CD14-positive monocyte (primary cell): Measurements from ENCODE around the gene RPS28. TPM values are rescaled to one million over a fixed set of nuclear protein-coding genes. Genes with fewer than 3 reads are reported as not detected.
A peak's percentile ranks its signal among the peaks of the same experiment; 100 is the strongest.

Experiments
- DNase-seq, 3 donors: peaks; one replicate each; pipeline ENCODE4 v3.0.0-alpha.2; 2011 to 2022
- H2AFZ ChIP-seq: 2 replicates; pipeline ENCODE4 v1.6.0; 2012; ENCODE audit warnings: mild to moderate bottlenecking, low read depth, low read length, inconsistent platforms; ENCODE audit not compliant: insufficient read depth, poor library complexity, severe bottlenecking
- H3K27ac ChIP-seq, 2 donors: 1 replicate in 1 of 2; 2 replicates in 1 of 2; pipeline ENCODE4 v1.5.1; 2012 to 2013; ENCODE audit warnings: low read length in 2 of 2, control low read depth in 1 of 2, inconsistent platforms in 1 of 2, low read depth in 1 of 2, mild to moderate bottlenecking in 1 of 2
- H3K27me3 ChIP-seq, 2 donors: one replicate each; pipeline versions ENCODE4 v1.6.0 to v1.6.1; 2011 to 2013; ENCODE audit warnings: low read length in 2 of 2; ENCODE audit not compliant: control insufficient read depth in 2 of 2, insufficient read depth in 2 of 2
- H3K36me3 ChIP-seq, 2 donors: replicated peaks in 1 of 2; 1 replicate in 1 of 2; 2 replicates in 1 of 2; pipeline versions ENCODE4 v1.5.1 to v1.6.1; 2012 to 2013; ENCODE audit warnings: low read length in 2 of 2, control low read depth in 1 of 2, inconsistent platforms in 1 of 2, mild to moderate bottlenecking in 1 of 2; ENCODE audit not compliant: insufficient read depth in 2 of 2, control insufficient read depth in 1 of 2
- H3K4me1 ChIP-seq, 2 donors: 1 replicate in 1 of 2; 2 replicates in 1 of 2; pipeline versions ENCODE4 v1.5.1 to v1.6.1; 2012 to 2013; ENCODE audit warnings: low read length in 2 of 2, control low read depth in 1 of 2, inconsistent platforms in 1 of 2, mild to moderate bottlenecking in 1 of 2, moderate library complexity in 1 of 2; ENCODE audit not compliant: insufficient read depth in 2 of 2, control insufficient read depth in 1 of 2
- H3K4me2 ChIP-seq: replicated peaks from 2 replicates; pipeline ENCODE3; 2012; ENCODE audit warnings: low read length, moderate library complexity, mild to moderate bottlenecking; ENCODE audit not compliant: poor library complexity, severe bottlenecking; ENCODE audit errors: extremely low read depth
- H3K4me3 ChIP-seq, 3 experiments: fragments of 200-600 bp in 1 of 3; sonication (generic) in 1 of 3; replicated peaks in 1 of 3; 1 replicate in 2 of 3; 2 replicates in 1 of 3; pipeline ENCODE4 v1.5.1; 2011 to 2013; ENCODE audit warnings: low read length in 3 of 3, mild to moderate bottlenecking in 3 of 3, control low read depth in 2 of 3, low read depth in 2 of 3, inconsistent platforms in 1 of 3, moderate library complexity in 1 of 3
- H3K79me2 ChIP-seq: 2 replicates; pipeline ENCODE4 v1.6.0; 2012; ENCODE audit warnings: mild to moderate bottlenecking, control low read depth, inconsistent platforms, low read length, moderate library complexity; ENCODE audit not compliant: insufficient read depth
- H3K9ac ChIP-seq: 2 replicates; pipeline ENCODE4 v1.6.0; 2017; ENCODE audit warnings: low read length, mild to moderate bottlenecking; ENCODE audit not compliant: insufficient read depth, poor library complexity, severe bottlenecking
- H3K9me3 ChIP-seq, 2 donors: replicated peaks in 1 of 2; 1 replicate in 1 of 2; 2 replicates in 1 of 2; pipeline versions ENCODE4 v1.5.1 to v1.6.1; 2012 to 2013; ENCODE audit warnings: low read length in 2 of 2, control low read depth in 1 of 2; ENCODE audit not compliant: control insufficient read depth in 1 of 2, insufficient read depth in 1 of 2
- H4K20me1 ChIP-seq: 2 replicates; pipeline ENCODE4 v1.6.0; 2012; ENCODE audit warnings: mild to moderate bottlenecking, low read length, control low read depth, moderate library complexity; ENCODE audit not compliant: insufficient read depth
- H3K27ac Mint-ChIP-seq, 7 donors: one replicate each; pipeline ENCODE4 v1.8.0; 2020; ENCODE audit warnings: mild to moderate bottlenecking in 7 of 7, mixed read lengths in 7 of 7, moderate library complexity in 6 of 7, inconsistent platforms in 2 of 7
- H3K27me3 Mint-ChIP-seq, 3 donors: one replicate each; pipeline ENCODE4 v1.8.0; 2021 to 2022; ENCODE audit warnings: low read depth in 3 of 3, mild to moderate bottlenecking in 3 of 3, mixed read lengths in 3 of 3, moderate library complexity in 3 of 3, inconsistent platforms in 1 of 3
- H3K36me3 Mint-ChIP-seq, 2 donors: one replicate each; pipeline ENCODE4 v1.8.0; 2020; ENCODE audit warnings: mixed read lengths in 2 of 2, inconsistent platforms in 1 of 2, mild to moderate bottlenecking in 1 of 2
- H3K4me1 Mint-ChIP-seq: one replicate; pipeline ENCODE4 v1.8.0; 2020; ENCODE audit warnings: mild to moderate bottlenecking, mixed read lengths
- H3K4me3 Mint-ChIP-seq, 2 donors: one replicate each; pipeline ENCODE4 v1.8.0; 2020; ENCODE audit warnings: mild to moderate bottlenecking in 2 of 2, mixed read lengths in 2 of 2, moderate library complexity in 1 of 2
- H3K9me3 Mint-ChIP-seq, 7 donors: one replicate each; pipeline ENCODE4 v1.8.0; 2020 to 2022; ENCODE audit warnings: mixed read lengths in 7 of 7, mild to moderate bottlenecking in 6 of 7, moderate library complexity in 6 of 7, inconsistent platforms in 2 of 7
- WGBS: methylation state at CpG from one replicate; pipeline ENCODE4 v1.1.5; 2013; ENCODE audit warnings: missing lambda C conversion rate; ENCODE audit not compliant: insufficient coverage; 5-methylcytosine and 5-hydroxymethylcytosine counted together
- intact Hi-C, 2 donors: fragments of 100-400 bp; cut with micrococcal nuclease; formaldehyde crosslinking; loops; one replicate each; pipeline versions ENCODE4 v1.15.0 to v1.15.1; 2023
- polyA plus RNA-seq, 3 donors: library from polyadenylated mRNA; depleted of rRNA in 1 of 3; unstranded in 2 of 3; stranded (reverse) in 1 of 3; fragments of 300-500 nt in 2 of 3; fragments of >200 nt in 1 of 3; fragmentation: Illumina TruSeq in 2 of 3; gene quantifications; 1 replicate in 2 of 3; 2 replicates in 1 of 3; pipeline ENCODE4 v1.2.3, GENCODE V29; 2012 to 2021
- TF ChIP-seq, protein P1 (sequence below): fragments of 200-600 bp; IDR thresholded peaks from one replicate; pipeline ENCODE4 v1.8.0; 2022; ENCODE audit warnings: antibody characterized with exemption, mild to moderate bottlenecking

RPS28 gene
- polyA plus RNA-seq, 3 donors = 539 to 1,104 (median 984) TPM

DNA sequence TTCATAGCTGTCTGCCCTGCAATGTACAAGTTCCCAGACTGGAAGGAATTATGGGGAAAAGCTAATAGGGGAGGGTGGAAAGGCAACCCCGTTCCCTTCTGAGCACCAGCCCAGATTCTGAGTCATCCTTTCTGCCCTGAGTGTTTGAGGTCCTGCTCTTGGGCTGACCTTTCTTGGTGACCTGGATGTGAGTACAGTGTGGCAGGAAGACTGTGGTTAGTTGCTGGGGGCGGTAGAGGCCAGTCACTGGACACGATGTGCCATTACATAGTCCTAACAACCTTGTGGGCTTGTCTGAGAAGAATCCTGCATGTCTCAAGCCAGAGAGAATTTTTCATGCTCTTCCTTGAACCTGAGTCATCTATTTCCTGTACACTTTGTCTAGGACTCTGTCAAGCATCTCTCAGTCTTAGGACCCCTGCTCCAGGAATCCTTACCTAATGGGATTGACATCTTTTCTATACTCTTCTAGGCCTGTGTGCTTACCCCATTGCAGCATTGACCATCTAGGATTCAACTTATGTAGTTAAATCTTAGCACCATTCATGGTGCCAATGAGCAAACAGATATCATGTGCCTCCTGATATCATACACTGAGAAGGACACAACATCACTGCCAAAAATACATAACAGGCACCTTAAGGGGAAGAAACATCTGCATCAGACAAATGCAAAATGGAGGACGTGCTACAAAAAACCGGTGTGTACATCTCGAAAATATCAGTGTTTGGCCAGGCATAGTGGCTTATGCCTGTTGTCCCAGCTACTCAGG lies 34.5 kb downstream of the RPS28 start:
- Mint-ChIP-seq H3K4me3 (no peak overlapping the region), H3K36me3 (no peaks in the 10 kb centered on the region), H3K27ac (peak overlapping the region in 1 of 7 donors; percentile 63), H3K9me3 (peaks cover 0 to 4% (median 0%) of the 10 kb centered on the region in 7 donors), H3K27me3 (peaks cover 24 to 46% (median 41%) of the 10 kb centered on the region in 3 donors), H3K4me1 (peaks cover 15% of the 10 kb centered on the region)
- Histone ChIP-seq H2AFZ (no peak overlapping the region), H4K20me1 (no peaks in the 10 kb centered on the region), H3K27ac (no peak overlapping the region), H3K36me3 (no peaks in the 10 kb centered on the region), H3K9me3 (no peaks in the 10 kb centered on the region), H3K9ac (no peak overlapping the region), H3K4me1 (peaks cover 4 to 5% of the 10 kb centered on the region in 2 donors), H3K27me3 (peaks cover 2 to 10% of the 10 kb centered on the region in 2 donors), H3K79me2 (no peaks in the 10 kb centered on the region), H3K4me2 (no peak overlapping the region), H3K4me3 (no peak overlapping the region)
- TF ChIP-seq, protein P1, sequence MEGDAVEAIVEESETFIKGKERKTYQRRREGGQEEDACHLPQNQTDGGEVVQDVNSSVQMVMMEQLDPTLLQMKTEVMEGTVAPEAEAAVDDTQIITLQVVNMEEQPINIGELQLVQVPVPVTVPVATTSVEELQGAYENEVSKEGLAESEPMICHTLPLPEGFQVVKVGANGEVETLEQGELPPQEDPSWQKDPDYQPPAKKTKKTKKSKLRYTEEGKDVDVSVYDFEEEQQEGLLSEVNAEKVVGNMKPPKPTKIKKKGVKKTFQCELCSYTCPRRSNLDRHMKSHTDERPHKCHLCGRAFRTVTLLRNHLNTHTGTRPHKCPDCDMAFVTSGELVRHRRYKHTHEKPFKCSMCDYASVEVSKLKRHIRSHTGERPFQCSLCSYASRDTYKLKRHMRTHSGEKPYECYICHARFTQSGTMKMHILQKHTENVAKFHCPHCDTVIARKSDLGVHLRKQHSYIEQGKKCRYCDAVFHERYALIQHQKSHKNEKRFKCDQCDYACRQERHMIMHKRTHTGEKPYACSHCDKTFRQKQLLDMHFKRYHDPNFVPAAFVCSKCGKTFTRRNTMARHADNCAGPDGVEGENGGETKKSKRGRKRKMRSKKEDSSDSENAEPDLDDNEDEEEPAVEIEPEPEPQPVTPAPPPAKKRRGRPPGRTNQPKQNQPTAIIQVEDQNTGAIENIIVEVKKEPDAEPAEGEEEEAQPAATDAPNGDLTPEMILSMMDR = no peak
- intact Hi-C loops = loop anchor here (2.0 to 10.0 kb wide), 3 partner anchors 35 to 219 kb away; partner anchors contain the start of genes MYO1F (in 1 of the 2) and RAB11B (in 1 of the 2)
- DNase-seq = peak; percentile 22 to 67 (median 33)
- 73% methylated on average over 6 of the region's 6 CpGs for WGBS

DNA sequence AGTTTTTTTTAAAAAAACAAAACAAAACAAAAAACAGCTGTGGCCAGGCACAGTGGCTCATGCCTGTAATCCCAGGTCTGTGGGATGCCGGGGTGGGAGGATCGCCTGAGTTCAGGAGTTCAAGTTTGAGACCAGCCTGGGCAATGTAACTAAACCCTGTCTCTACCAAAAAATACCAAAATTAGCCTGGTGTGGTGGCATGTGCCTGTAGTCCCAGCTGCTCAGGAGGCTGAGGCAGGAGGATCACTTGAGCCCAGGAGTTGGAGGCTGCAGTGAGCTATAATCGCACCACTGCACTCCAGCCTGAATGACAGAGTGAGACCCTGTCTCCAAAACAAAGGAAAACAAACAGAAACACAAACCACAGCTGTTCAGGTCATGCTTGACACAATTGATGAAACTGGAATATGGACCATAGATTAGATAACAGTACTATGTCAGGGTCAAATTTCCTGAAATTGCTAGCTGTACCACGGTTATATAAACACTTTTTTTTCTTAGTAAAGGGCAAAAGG lies 35.8 kb downstream of the RPS28 start:
- no peaks in the 10 kb centered on the region for H3K9me3 ChIP-seq
- H3K4me1 Mint-ChIP-seq = peaks cover 20% of the 10 kb centered on the region
- H3K4me3 ChIP-seq = no peak overlapping the region
- H3K4me1 ChIP-seq = peaks cover 4 to 6% of the 10 kb centered on the region in 2 donors
- H3K27me3 Mint-ChIP-seq = peaks cover 24 to 41% (median 37%) of the 10 kb centered on the region in 3 donors
- 100% methylated on average over 3 of the region's 4 CpGs for WGBS
- TF ChIP-seq, protein P1 = no peak
- H3K4me2 ChIP-seq = no peak overlapping the region
- H2AFZ ChIP-seq = no peak overlapping the region
- H3K36me3 ChIP-seq = no peaks in the 10 kb centered on the region
- H3K36me3 Mint-ChIP-seq = no peaks in the 10 kb centered on the region
- H3K9me3 Mint-ChIP-seq = peaks cover 0 to 4% (median 0%) of the 10 kb centered on the region in 7 donors
- no peaks in the 10 kb centered on the region for H3K79me2 ChIP-seq
- no peak overlapping the region for H3K9ac ChIP-seq
- H3K4me3 Mint-ChIP-seq = no peak overlapping the region
- no peaks in the 10 kb centered on the region for H4K20me1 ChIP-seq
- peaks cover 2 to 13% of the 10 kb centered on the region in 2 donors for H3K27me3 ChIP-seq
- no peak for DNase-seq
- H3K27ac Mint-ChIP-seq = no peak overlapping the region
- intact Hi-C loops = loop anchor here (5.0 to 10.0 kb wide), 2 partner anchors 40 to 218 kb away; partner anchors contain the start of gene MYO1F (in 1 of the 2)
- no peak overlapping the region for H3K27ac ChIP-seq
